ENCODE measurements around the gene BMPR1A. TPM values are rescaled to one million over a fixed set of nuclear protein-coding genes. Genes with fewer than 3 reads are reported as not detected.

The BMPR1A gene
- total RNA-seq, 1 donor from 2014 or later, result 42.3 TPM

- Histone ChIP-seq H3K4me3 (ENCODE audit: low read length in 3 of 3) (no peak overlapping the region), H3K36me3 (ENCODE audit: control insufficient read depth in 3 of 3, insufficient read depth in 3 of 3, low read length in 3 of 3) (peaks cover 0 to 3% (median 0%) of the 10 kb centered on the region in 3 donors), H3K9ac (ENCODE audit: low read depth in 1 of 3, low read length in 3 of 3) (no peak overlapping the region), H3K4me1 (ENCODE audit: control insufficient read depth in 3 of 3, insufficient read depth in 3 of 3, low read length in 3 of 3) (peaks cover 0 to 9% (median 3%) of the 10 kb centered on the region in 3 donors), H3K27ac (ENCODE audit: low read depth, low read length) (no peak overlapping the region), H3K9me3 (ENCODE audit: control insufficient read depth in 3 of 3, low read length in 3 of 3) (no peaks in the 10 kb centered on the region), H3K27me3 (ENCODE audit: control insufficient read depth in 3 of 3, insufficient read depth in 3 of 3, low read length in 3 of 3) (no peaks in the 10 kb centered on the region)
These were observed 37.3 kb downstream of the BMPR1A start for GRCh38 chr10:86793696-86794095.

- no peak overlapping the region for H3K27ac ChIP-seq (ENCODE audit: low read depth, low read length)
- H3K36me3 ChIP-seq (ENCODE audit: control insufficient read depth in 3 of 3, insufficient read depth in 3 of 3, low read length in 3 of 3), result peaks cover 0 to 3% (median 0%) of the 10 kb centered on the region in 3 donors
- H3K9ac ChIP-seq (ENCODE audit: low read depth in 1 of 3, low read length in 3 of 3), result no peak overlapping the region
- no peak overlapping the region for H3K4me3 ChIP-seq (ENCODE audit: low read length in 3 of 3)
- peaks cover 2 to 9% (median 3%) of the 10 kb centered on the region in 3 donors for H3K4me1 ChIP-seq (ENCODE audit: control insufficient read depth in 3 of 3, insufficient read depth in 3 of 3, low read length in 3 of 3)
- no peaks in the 10 kb centered on the region for H3K27me3 ChIP-seq (ENCODE audit: control insufficient read depth in 3 of 3, insufficient read depth in 3 of 3, low read length in 3 of 3)
- H3K9me3 ChIP-seq (ENCODE audit: control insufficient read depth in 3 of 3, low read length in 3 of 3), result no peaks in the 10 kb centered on the region
These were observed 38.9 kb downstream of the BMPR1A start for GRCh38 chr10:86795353-86795752.

GRCh38 chr10:86798025-86798424 is 41.6 kb downstream of the BMPR1A start:
- Histone ChIP-seq H3K36me3 (ENCODE audit: control insufficient read depth in 3 of 3, insufficient read depth in 3 of 3, low read length in 3 of 3) (peaks cover 0 to 3% (median 0%) of the 10 kb centered on the region in 3 donors), H3K4me1 (ENCODE audit: control insufficient read depth in 3 of 3, insufficient read depth in 3 of 3, low read length in 3 of 3) (peaks cover 3 to 9% (median 8%) of the 10 kb centered on the region in 3 donors), H3K27me3 (ENCODE audit: control insufficient read depth in 3 of 3, insufficient read depth in 3 of 3, low read length in 3 of 3) (no peaks in the 10 kb centered on the region), H3K4me3 (ENCODE audit: low read length in 3 of 3) (no peak overlapping the region), H3K9me3 (ENCODE audit: control insufficient read depth in 3 of 3, low read length in 3 of 3) (no peaks in the 10 kb centered on the region), H3K9ac (ENCODE audit: low read depth in 1 of 3, low read length in 3 of 3) (no peak overlapping the region), H3K27ac (ENCODE audit: low read depth, low read length) (no peak overlapping the region)

- Histone ChIP-seq H3K9ac (ENCODE audit: low read depth in 1 of 3, low read length in 3 of 3) (no peak overlapping the region), H3K36me3 (ENCODE audit: control insufficient read depth in 3 of 3, insufficient read depth in 3 of 3, low read length in 3 of 3) (peaks cover 0 to 2% (median 0%) of the 10 kb centered on the region in 3 donors), H3K4me3 (ENCODE audit: low read length in 3 of 3) (no peak overlapping the region), H3K27ac (ENCODE audit: low read depth, low read length) (no peak overlapping the region), H3K9me3 (ENCODE audit: control insufficient read depth in 3 of 3, low read length in 3 of 3) (no peaks in the 10 kb centered on the region), H3K4me1 (ENCODE audit: control insufficient read depth in 3 of 3, insufficient read depth in 3 of 3, low read length in 3 of 3) (peaks cover 3 to 9% (median 9%) of the 10 kb centered on the region in 3 donors), H3K27me3 (ENCODE audit: control insufficient read depth in 3 of 3, insufficient read depth in 3 of 3, low read length in 3 of 3) (no peaks in the 10 kb centered on the region)
These were observed 42.2 kb downstream of the BMPR1A start for GRCh38 chr10:86798611-86799010.

GRCh38 chr10:86799188-86799845 is 42.9 kb downstream of the BMPR1A start:
- Histone ChIP-seq H3K36me3 (ENCODE audit: control insufficient read depth in 3 of 3, insufficient read depth in 3 of 3, low read length in 3 of 3) (no peaks in the 10 kb centered on the region), H3K9ac (ENCODE audit: low read depth in 1 of 3, low read length in 3 of 3) (no peak overlapping the region), H3K27ac (ENCODE audit: low read depth, low read length) (no peak overlapping the region), H3K27me3 (ENCODE audit: control insufficient read depth in 3 of 3, insufficient read depth in 3 of 3, low read length in 3 of 3) (no peaks in the 10 kb centered on the region), H3K4me1 (ENCODE audit: control insufficient read depth in 3 of 3, insufficient read depth in 3 of 3, low read length in 3 of 3) (peaks cover 3 to 10% (median 9%) of the 10 kb centered on the region in 3 donors), H3K4me3 (ENCODE audit: low read length in 3 of 3) (no peak overlapping the region), H3K9me3 (ENCODE audit: control insufficient read depth in 3 of 3, low read length in 3 of 3) (no peaks in the 10 kb centered on the region)

GRCh38 chr10:86801995-86802394 is 45.6 kb downstream of the BMPR1A start:
- Histone ChIP-seq H3K27ac (ENCODE audit: low read depth, low read length) (no peak overlapping the region), H3K27me3 (ENCODE audit: control insufficient read depth in 3 of 3, insufficient read depth in 3 of 3, low read length in 3 of 3) (no peaks in the 10 kb centered on the region), H3K9me3 (ENCODE audit: control insufficient read depth in 3 of 3, low read length in 3 of 3) (no peaks in the 10 kb centered on the region), H3K4me1 (ENCODE audit: control insufficient read depth in 3 of 3, insufficient read depth in 3 of 3, low read length in 3 of 3) (peaks cover 0 to 18% (median 7%) of the 10 kb centered on the region in 3 donors), H3K4me3 (ENCODE audit: low read length in 3 of 3) (no peak overlapping the region), H3K36me3 (ENCODE audit: control insufficient read depth in 3 of 3, insufficient read depth in 3 of 3, low read length in 3 of 3) (no peaks in the 10 kb centered on the region), H3K9ac (ENCODE audit: low read depth in 1 of 3, low read length in 3 of 3) (no peak overlapping the region)

GRCh38 chr10:86802473-86803108 is 46.2 kb downstream of the BMPR1A start:
- Histone ChIP-seq H3K4me3 (ENCODE audit: low read length in 3 of 3) (no peak overlapping the region), H3K9me3 (ENCODE audit: control insufficient read depth in 3 of 3, low read length in 3 of 3) (no peaks in the 10 kb centered on the region), H3K9ac (ENCODE audit: low read depth in 1 of 3, low read length in 3 of 3) (no peak overlapping the region), H3K27ac (ENCODE audit: low read depth, low read length) (no peak overlapping the region), H3K4me1 (ENCODE audit: control insufficient read depth in 3 of 3, insufficient read depth in 3 of 3, low read length in 3 of 3) (peaks cover 0 to 18% (median 7%) of the 10 kb centered on the region in 3 donors), H3K36me3 (ENCODE audit: control insufficient read depth in 3 of 3, insufficient read depth in 3 of 3, low read length in 3 of 3) (no peaks in the 10 kb centered on the region), H3K27me3 (ENCODE audit: control insufficient read depth in 3 of 3, insufficient read depth in 3 of 3, low read length in 3 of 3) (no peaks in the 10 kb centered on the region)

- Histone ChIP-seq H3K27me3 (ENCODE audit: control insufficient read depth in 3 of 3, insufficient read depth in 3 of 3, low read length in 3 of 3) (no peaks in the 10 kb centered on the region), H3K27ac (ENCODE audit: low read depth, low read length) (no peak overlapping the region), H3K9ac (ENCODE audit: low read depth in 1 of 3, low read length in 3 of 3) (no peak overlapping the region), H3K4me3 (ENCODE audit: low read length in 3 of 3) (no peak overlapping the region), H3K36me3 (ENCODE audit: control insufficient read depth in 3 of 3, insufficient read depth in 3 of 3, low read length in 3 of 3) (no peaks in the 10 kb centered on the region), H3K4me1 (ENCODE audit: control insufficient read depth in 3 of 3, insufficient read depth in 3 of 3, low read length in 3 of 3) (peaks cover 0 to 18% (median 7%) of the 10 kb centered on the region in 3 donors), H3K9me3 (ENCODE audit: control insufficient read depth in 3 of 3, low read length in 3 of 3) (no peaks in the 10 kb centered on the region)
These were observed 46.7 kb downstream of the BMPR1A start for GRCh38 chr10:86803156-86803555.

- H3K27ac ChIP-seq (ENCODE audit: low read depth, low read length), result no peak overlapping the region
- H3K9me3 ChIP-seq (ENCODE audit: control insufficient read depth in 3 of 3, low read length in 3 of 3), result no peaks in the 10 kb centered on the region
- H3K9ac ChIP-seq (ENCODE audit: low read depth in 1 of 3, low read length in 3 of 3), result no peak overlapping the region
- H3K4me3 ChIP-seq (ENCODE audit: low read length in 3 of 3), result no peak overlapping the region
- H3K36me3 ChIP-seq (ENCODE audit: control insufficient read depth in 3 of 3, insufficient read depth in 3 of 3, low read length in 3 of 3), result no peaks in the 10 kb centered on the region
- peaks cover 0 to 16% (median 4%) of the 10 kb centered on the region in 3 donors for H3K4me1 ChIP-seq (ENCODE audit: control insufficient read depth in 3 of 3, insufficient read depth in 3 of 3, low read length in 3 of 3)
- H3K27me3 ChIP-seq (ENCODE audit: control insufficient read depth in 3 of 3, insufficient read depth in 3 of 3, low read length in 3 of 3), result no peaks in the 10 kb centered on the region
These were observed 48.4 kb downstream of the BMPR1A start for GRCh38 chr10:86804805-86805204.

- Histone ChIP-seq H3K36me3 (ENCODE audit: control insufficient read depth in 3 of 3, insufficient read depth in 3 of 3, low read length in 3 of 3) (no peaks in the 10 kb centered on the region), H3K4me1 (ENCODE audit: control insufficient read depth in 3 of 3, insufficient read depth in 3 of 3, low read length in 3 of 3) (peaks cover 9 to 14% (median 14%) of the 10 kb centered on the region in 3 donors), H3K9me3 (ENCODE audit: control insufficient read depth in 3 of 3, low read length in 3 of 3) (no peaks in the 10 kb centered on the region), H3K4me3 (ENCODE audit: low read length in 3 of 3) (no peak overlapping the region), H3K9ac (ENCODE audit: low read depth in 1 of 3, low read length in 3 of 3) (no peak overlapping the region), H3K27ac (ENCODE audit: low read depth, low read length) (no peak overlapping the region), H3K27me3 (ENCODE audit: control insufficient read depth in 3 of 3, insufficient read depth in 3 of 3, low read length in 3 of 3) (no peaks in the 10 kb centered on the region)
These were observed 56.7 kb downstream of the BMPR1A start for GRCh38 chr10:86813101-86813500.
